Keratinocyte (primary cell): ENCODE measurements around the gene CSN1S1. TPM values are rescaled to one million over a fixed set of nuclear protein-coding genes. Genes with fewer than 3 reads are reported as not detected.

ENCODE experiments used
- DNase-seq: peaks from one replicate; pipeline ENCODE4 v3.0.0-alpha.2; 2011; ENCODE audit warnings: low read depth, missing footprints, low spot score
- FAIRE-seq: peaks from 2 replicates; lab custom pipeline; 2011; peaks lifted over from hg19 to GRCh38; lab: Jason Lieb, UNC
- H2AFZ ChIP-seq: 2 replicates; pipeline ENCODE4 v1.6.0; 2012; ENCODE audit warnings: low read length, control low read depth, inconsistent platforms; ENCODE audit not compliant: control insufficient read depth
- H3K27ac ChIP-seq: 2 replicates; pipeline ENCODE4 v1.5.1; 2011; ENCODE audit warnings: low read length; ENCODE audit not compliant: control insufficient read depth, insufficient read depth
- H3K27me3 ChIP-seq: 3 replicates; pipeline ENCODE4 v1.6.0; 2011; ENCODE audit warnings: low read length; ENCODE audit not compliant: control insufficient read depth, insufficient read depth; ENCODE audit errors: extremely low read depth
- H3K36me3 ChIP-seq, 2 experiments: 2 replicates in 1 of 2; 3 replicates in 1 of 2; pipeline ENCODE4 v1.5.1; 2011; ENCODE audit warnings: low read length in 2 of 2, mild to moderate bottlenecking in 1 of 2; ENCODE audit not compliant: control insufficient read depth in 2 of 2, insufficient read depth in 2 of 2; ENCODE audit errors: extremely low read depth in 1 of 2
- H3K4me1 ChIP-seq: 3 replicates; pipeline ENCODE4 v1.5.1; 2011; ENCODE audit warnings: low read length; ENCODE audit not compliant: control insufficient read depth, insufficient read depth; ENCODE audit errors: extremely low read depth
- H3K4me2 ChIP-seq: 3 replicates; pipeline ENCODE4 v1.6.0; 2011; ENCODE audit warnings: low read depth, low read length; ENCODE audit not compliant: control insufficient read depth, insufficient read depth; ENCODE audit errors: extremely low read depth
- H3K4me3 ChIP-seq, 3 experiments: fragments of 200-600 bp in 1 of 3; sonication (generic) in 1 of 3; 2 replicates in 2 of 3; 3 replicates in 1 of 3; pipeline ENCODE4 v1.5.1; 2011 to 2016; ENCODE audit warnings: low read length in 3 of 3, mild to moderate bottlenecking in 3 of 3, control low read depth in 2 of 3, inconsistent platforms in 1 of 3, low read depth in 1 of 3, mixed read lengths in 1 of 3, mixed run types in 1 of 3, moderate library complexity in 1 of 3; ENCODE audit not compliant: control insufficient read depth in 2 of 3, insufficient read depth in 2 of 3; ENCODE audit errors: extremely low read depth in 1 of 3
- H3K79me2 ChIP-seq: 2 replicates; pipeline ENCODE4 v1.6.0; 2012; ENCODE audit warnings: low read length; ENCODE audit not compliant: control insufficient read depth, insufficient read depth
- H3K9ac ChIP-seq: 3 replicates; pipeline ENCODE4 v1.6.0; 2011; ENCODE audit warnings: low read length; ENCODE audit not compliant: control insufficient read depth, insufficient read depth; ENCODE audit errors: extremely low read depth
- H3K9me1 ChIP-seq: 3 replicates; pipeline ENCODE4 v1.6.0; 2011; ENCODE audit warnings: low read length; ENCODE audit not compliant: control insufficient read depth, insufficient read depth; ENCODE audit errors: extremely low read depth
- H3K9me3 ChIP-seq: 2 replicates; pipeline ENCODE4 v1.5.1; 2012; ENCODE audit warnings: low read depth, low read length; ENCODE audit not compliant: control insufficient read depth
- H4K20me1 ChIP-seq: 3 replicates; pipeline ENCODE4 v1.6.0; 2011; ENCODE audit warnings: low read length; ENCODE audit not compliant: control insufficient read depth, insufficient read depth; ENCODE audit errors: extremely low read depth
- EZH2 ChIP-seq: IDR thresholded peaks from one replicate; pipeline ENCODE4 v1.6.1; 2012; ENCODE audit warnings: inconsistent platforms, mild to moderate bottlenecking, low read length, moderate library complexity
- dilution Hi-C: fragments of 300-500 bp; cut with MboI; formaldehyde crosslinking; loops from one replicate; pipeline ENCODE4 v1.7.0; 2020; ENCODE audit warnings: low sequenced_read_pairs; ENCODE audit not compliant: extremely low pct_ligation_motif_present
- polyA plus RNA-seq, 5 experiments: library from polyadenylated mRNA; depleted of rRNA in 3 of 5; stranded (reverse) in 3 of 5; stranded (forward) in 1 of 5; unstranded in 1 of 5; fragments of >200 nt; gene quantifications; 1 replicate in 1 of 5; 2 replicates in 3 of 5; 3 replicates in 1 of 5; pipeline versions ENCODE4 v1.2.1 to v1.2.3, GENCODE V29; 2011 to 2012; ENCODE audit warnings: missing spikeins in 2 of 5, low read depth in 1 of 5, low replicate concordance in 1 of 5
- TF ChIP-seq, protein P1 (sequence below), 3 experiments: IDR thresholded peaks in 1 of 3; conservative IDR thresholded peaks in 1 of 3; optimal IDR thresholded peaks in 1 of 3; 2 replicates in 2 of 3; 3 replicates in 1 of 3; pipeline versions ENCODE3 to v1.5.1; 2011; ENCODE audit warnings: low read length in 3 of 3, mild to moderate bottlenecking in 3 of 3, moderate library complexity in 2 of 3, control low read depth in 1 of 3, inconsistent platforms in 1 of 3; ENCODE audit not compliant: insufficient read depth in 2 of 3; ENCODE audit errors: extremely low read depth in 1 of 3

Gene CSN1S1
- polyA plus RNA-seq, 1 donor (not counting 4 experiments of a cell fraction or from before 2014, with no cell fraction given) = not detected

GRCh38 chr4:69957209-69957608, 26.3 kb downstream of the CSN1S1 start:
- no peak overlapping the region for H3K4me3 ChIP-seq
- H2AFZ ChIP-seq = no peak overlapping the region
- no peaks in the 10 kb centered on the region for H3K79me2 ChIP-seq
- DNase-seq (no peak), FAIRE-seq (no peak)
- H3K4me2 ChIP-seq = no peak overlapping the region
- H3K4me1 ChIP-seq = no peaks in the 10 kb centered on the region
- TF ChIP-seq, protein P1, sequence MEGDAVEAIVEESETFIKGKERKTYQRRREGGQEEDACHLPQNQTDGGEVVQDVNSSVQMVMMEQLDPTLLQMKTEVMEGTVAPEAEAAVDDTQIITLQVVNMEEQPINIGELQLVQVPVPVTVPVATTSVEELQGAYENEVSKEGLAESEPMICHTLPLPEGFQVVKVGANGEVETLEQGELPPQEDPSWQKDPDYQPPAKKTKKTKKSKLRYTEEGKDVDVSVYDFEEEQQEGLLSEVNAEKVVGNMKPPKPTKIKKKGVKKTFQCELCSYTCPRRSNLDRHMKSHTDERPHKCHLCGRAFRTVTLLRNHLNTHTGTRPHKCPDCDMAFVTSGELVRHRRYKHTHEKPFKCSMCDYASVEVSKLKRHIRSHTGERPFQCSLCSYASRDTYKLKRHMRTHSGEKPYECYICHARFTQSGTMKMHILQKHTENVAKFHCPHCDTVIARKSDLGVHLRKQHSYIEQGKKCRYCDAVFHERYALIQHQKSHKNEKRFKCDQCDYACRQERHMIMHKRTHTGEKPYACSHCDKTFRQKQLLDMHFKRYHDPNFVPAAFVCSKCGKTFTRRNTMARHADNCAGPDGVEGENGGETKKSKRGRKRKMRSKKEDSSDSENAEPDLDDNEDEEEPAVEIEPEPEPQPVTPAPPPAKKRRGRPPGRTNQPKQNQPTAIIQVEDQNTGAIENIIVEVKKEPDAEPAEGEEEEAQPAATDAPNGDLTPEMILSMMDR (optimal IDR thresholded peaks at IDR 0.05 in 1 of 3, IDR thresholded peaks at IDR 0.05 in 1 of 3, conservative IDR thresholded peaks at IDR 0.05 in 1 of 3; ENCODE audit: extremely low read depth in 1 of 3, insufficient read depth in 2 of 3, low read length in 3 of 3) = no peak
- no peak for TF ChIP-seq EZH2
- dilution Hi-C loops = no loop called here
- no peaks in the 10 kb centered on the region for H3K27me3 ChIP-seq
- no peaks in the 10 kb centered on the region for H3K36me3 ChIP-seq
- H4K20me1 ChIP-seq = no peaks in the 10 kb centered on the region
- no peaks in the 10 kb centered on the region for H3K9me3 ChIP-seq
- no peak overlapping the region for H3K27ac ChIP-seq
- H3K9me1 ChIP-seq = no peaks in the 10 kb centered on the region
- no peak overlapping the region for H3K9ac ChIP-seq

DNA sequence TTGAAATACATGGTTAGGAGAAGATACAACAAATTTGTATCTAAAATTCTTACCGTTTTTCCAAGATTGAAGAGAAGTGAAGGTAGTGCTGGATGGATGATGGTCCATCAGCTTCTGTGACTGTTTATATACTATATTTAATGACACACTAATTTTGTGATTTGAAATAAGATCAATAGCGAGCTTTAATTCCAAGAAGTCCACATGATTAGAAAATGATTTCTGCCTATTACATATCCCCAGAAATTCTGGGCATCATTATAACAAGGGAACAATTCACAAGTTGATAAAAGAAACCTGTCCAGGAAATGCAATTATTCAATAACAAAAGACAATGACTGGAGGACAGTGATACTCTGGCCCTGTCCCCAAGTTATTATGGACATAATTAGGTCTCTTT, 34.8 kb downstream of the CSN1S1 start, which contains the start of gene CSN2:
Gene CSN2, minus strand, starts transcription at position 101 of the 400 bp plus-strand sequence. CDS start 4,733 bp downstream, outside the sequence.
- Histone ChIP-seq H3K4me2 (no peak within 1 kb of the TSS), H3K9ac (no peak within 1 kb of the TSS), H3K27me3 (no peaks in the 10 kb centered on the region), H3K36me3 (no peaks in the 10 kb centered on the region), H3K9me1 (no peaks in the 10 kb centered on the region), H3K9me3 (no peaks in the 10 kb centered on the region), H3K79me2 (no peaks in the 10 kb centered on the region), H2AFZ (no peak within 1 kb of the TSS), H3K4me3 (no peak within 1 kb of the TSS), H3K27ac (no peak within 1 kb of the TSS), H3K4me1 (no peaks in the 10 kb centered on the region), H4K20me1 (no peaks in the 10 kb centered on the region)
- DNase-seq (no peak), FAIRE-seq (no peak)
- dilution Hi-C loops = no loop called here
- TF ChIP-seq, protein P1 (optimal IDR thresholded peaks at IDR 0.05 in 1 of 3, IDR thresholded peaks at IDR 0.05 in 1 of 3, conservative IDR thresholded peaks at IDR 0.05 in 1 of 3; ENCODE audit: extremely low read depth in 1 of 3, insufficient read depth in 2 of 3, low read length in 3 of 3) = no peak
- TF ChIP-seq EZH2 = no peak
